Common myeloid progenitor, CD34-positive (primary cell): Measurements from ENCODE around the gene MLF2.

Experiments used
- CTCF ChIA-PET: fragments of 350-600 bp; sonication (Branson Sonifier 250); formaldehyde crosslinking; loops from one replicate; lab custom pipeline; 2021; ENCODE audit warnings: antibody characterized with exemption; lab: Charles Lee
- POLR2A ChIA-PET: fragments of 350-600 bp; sonication (Branson Sonifier 250); formaldehyde crosslinking; loops from one replicate; lab custom pipeline; 2021; ENCODE audit warnings: antibody characterized with exemption; lab: Charles Lee
- DNase-seq, 3 donors: peaks; one replicate each; pipeline versions ENCODE4 v3.0.0 to v3.0.0-alpha.2; 2013
- H3K27ac ChIP-seq, 2 experiments: 1 replicate in 1 of 2; 2 replicates in 1 of 2; pipeline ENCODE4 v1.7.0; 2013; ENCODE audit warnings: inconsistent platforms in 2 of 2, low read length in 2 of 2, mild to moderate bottlenecking in 2 of 2, low read depth in 1 of 2, moderate library complexity in 1 of 2; ENCODE audit not compliant: severe bottlenecking in 2 of 2, insufficient read depth in 1 of 2, poor library complexity in 1 of 2
- H3K27me3 ChIP-seq, 5 experiments: replicated peaks in 2 of 5; 1 replicate in 3 of 5; 2 replicates in 2 of 5; pipeline versions ENCODE4 v1.6.1 to v1.7.0; 2013; ENCODE audit warnings: low read length in 4 of 5, mild to moderate bottlenecking in 2 of 5, moderate library complexity in 2 of 5, inconsistent platforms in 1 of 5; ENCODE audit not compliant: insufficient read depth in 5 of 5, control insufficient read depth in 4 of 5
- H3K36me3 ChIP-seq, 4 experiments: 1 replicate in 2 of 4; 2 replicates in 2 of 4; pipeline versions ENCODE4 v1.6.1 to v1.7.0; 2013; ENCODE audit warnings: low read length in 3 of 4, control low read depth in 1 of 4, mild to moderate bottlenecking in 1 of 4; ENCODE audit not compliant: control insufficient read depth in 4 of 4, insufficient read depth in 4 of 4
- H3K4me1 ChIP-seq, 4 experiments: 1 replicate in 3 of 4; 2 replicates in 1 of 4; pipeline versions ENCODE4 v1.6.1 to v1.7.1; 2013; ENCODE audit warnings: low read length in 3 of 4, mild to moderate bottlenecking in 3 of 4, control low read depth in 1 of 4, inconsistent platforms in 1 of 4, moderate library complexity in 1 of 4; ENCODE audit not compliant: control insufficient read depth in 4 of 4, insufficient read depth in 4 of 4; ENCODE audit errors: control extremely low read depth in 1 of 4
- H3K4me3 ChIP-seq, 7 experiments: 1 replicate in 4 of 7; 2 replicates in 3 of 7; pipeline versions ENCODE4 v1.5.1 to v1.7.0; 2013; ENCODE audit warnings: mild to moderate bottlenecking in 7 of 7, low read length in 6 of 7, moderate library complexity in 6 of 7, inconsistent platforms in 2 of 7, low read depth in 2 of 7, control low read depth in 1 of 7; ENCODE audit not compliant: insufficient read depth in 4 of 7, control insufficient read depth in 1 of 7; ENCODE audit errors: extremely low read depth in 1 of 7
- H3K9me3 ChIP-seq, 5 experiments: 1 replicate in 4 of 5; 2 replicates in 1 of 5; pipeline versions ENCODE4 v1.6.1 to v1.7.1; 2013; ENCODE audit warnings: low read length in 4 of 5, mild to moderate bottlenecking in 2 of 5, inconsistent platforms in 1 of 5, low read depth in 1 of 5, moderate library complexity in 1 of 5; ENCODE audit not compliant: control insufficient read depth in 4 of 5, insufficient read depth in 2 of 5; ENCODE audit errors: control extremely low read depth in 1 of 5
- WGBS: methylation state at CpG from one replicate; pipeline ENCODE4 v1.1.5; 2013; ENCODE audit not compliant: insufficient coverage; 5-methylcytosine and 5-hydroxymethylcytosine counted together

The MLF2 gene

DNA sequence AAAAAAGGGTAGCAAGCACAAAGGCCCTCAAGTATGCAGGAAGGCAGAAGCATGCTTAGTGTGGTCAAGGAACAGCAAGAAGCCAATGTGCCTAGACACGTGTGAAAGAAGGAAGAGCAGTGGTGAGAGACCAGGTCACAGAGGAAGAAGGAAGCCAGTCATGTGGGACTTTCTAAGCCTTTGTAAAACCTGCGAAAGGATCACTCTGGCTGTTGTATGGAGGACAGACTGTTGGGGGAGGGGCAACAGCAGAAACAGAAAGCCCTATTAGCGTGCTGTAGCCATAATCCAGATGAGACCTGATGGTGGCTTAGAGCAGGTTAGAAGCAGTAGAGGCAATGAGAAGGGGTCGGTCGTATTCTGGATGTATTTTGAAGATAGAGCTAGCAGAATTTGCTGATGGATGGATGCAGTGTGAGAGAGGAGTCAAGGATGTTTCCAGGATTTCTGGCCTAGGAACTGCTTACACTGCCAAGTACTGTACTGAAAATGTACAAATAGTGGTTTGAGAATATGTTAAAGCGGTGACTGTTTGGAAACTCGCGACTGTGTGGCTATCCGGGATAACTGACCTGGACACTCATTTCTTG, 5.7 kb upstream of the MLF2 start:
- 88% methylated on average over 9 of the region's 9 CpGs for WGBS
- no peak overlapping the region for H3K27ac ChIP-seq
- ChIA-PET CTCF (interaction anchor here (0.7 to 10.5 kb wide), 6 partner anchors 14 to 77 kb away, joined by 3 to 237 read pairs (median 4); partner anchors contain the start of genes LAG3 and PTMS), POLR2A (no interaction called here)
- H3K9me3 ChIP-seq, result no peaks in the 10 kb centered on the region
- H3K36me3 ChIP-seq, result no peaks in the 10 kb centered on the region
- peaks cover 7 to 10% (median 9%) of the 10 kb centered on the region in 4 experiments for H3K4me1 ChIP-seq
- H3K4me3 ChIP-seq, result no peak overlapping the region
- no peaks in the 10 kb centered on the region for H3K27me3 ChIP-seq
- DNase-seq, result no peak

DNA sequence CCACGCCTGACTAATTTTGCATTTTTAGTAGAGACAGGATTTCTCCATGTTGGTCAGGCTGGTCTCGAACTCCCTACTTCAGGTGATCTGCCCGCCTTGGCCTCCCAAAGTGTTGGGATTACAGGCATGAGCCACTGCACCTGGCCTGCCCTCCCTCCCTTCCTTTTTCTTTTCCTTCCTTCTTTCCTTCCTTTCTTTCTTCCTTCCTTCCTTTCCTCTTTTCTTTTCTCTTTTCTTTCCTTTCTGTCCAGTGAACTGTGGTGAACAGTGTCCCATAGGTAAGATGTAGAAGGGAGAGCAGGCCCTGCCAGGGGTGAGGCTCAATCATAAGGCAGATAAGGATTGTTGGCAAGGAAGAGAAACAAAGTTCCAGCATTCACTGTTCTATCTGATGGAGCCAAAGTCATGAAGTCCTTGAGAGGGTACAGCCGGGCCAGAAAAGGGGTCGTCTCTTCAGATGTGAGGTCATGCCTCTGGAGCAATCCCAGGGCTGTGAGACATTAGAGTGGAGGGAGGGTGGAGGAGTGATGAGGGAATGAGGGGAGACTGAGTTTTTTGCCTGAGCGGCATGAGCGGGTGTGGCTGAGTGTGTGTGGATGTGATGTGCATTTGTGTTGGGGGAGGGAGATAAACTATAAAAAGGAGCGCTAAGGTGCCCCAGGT, 4.2 kb upstream of the MLF2 start:
- POLR2A ChIA-PET, result interaction anchor here (0.7 kb wide), 1 partner anchor 60 kb away, joined by 5 read pairs; no protein-coding TSS in a partner anchor
- CTCF ChIA-PET, result interaction anchor here (1.6 to 10.5 kb wide), 2 partner anchors 15 to 78 kb away, joined by 5 to 237 read pairs; partner anchors contain the start of genes LAG3 and PTMS
- H3K4me3 ChIP-seq, result no peak overlapping the region
- no peaks in the 10 kb centered on the region for H3K36me3 ChIP-seq
- DNase-seq, result no peak
- no peak overlapping the region for H3K27ac ChIP-seq
- H3K27me3 ChIP-seq, result no peaks in the 10 kb centered on the region
- WGBS, result 100% methylated on average over 6 of the region's 8 CpGs
- no peaks in the 10 kb centered on the region for H3K9me3 ChIP-seq
- peaks cover 7 to 18% (median 16%) of the 10 kb centered on the region in 4 experiments for H3K4me1 ChIP-seq

DNA sequence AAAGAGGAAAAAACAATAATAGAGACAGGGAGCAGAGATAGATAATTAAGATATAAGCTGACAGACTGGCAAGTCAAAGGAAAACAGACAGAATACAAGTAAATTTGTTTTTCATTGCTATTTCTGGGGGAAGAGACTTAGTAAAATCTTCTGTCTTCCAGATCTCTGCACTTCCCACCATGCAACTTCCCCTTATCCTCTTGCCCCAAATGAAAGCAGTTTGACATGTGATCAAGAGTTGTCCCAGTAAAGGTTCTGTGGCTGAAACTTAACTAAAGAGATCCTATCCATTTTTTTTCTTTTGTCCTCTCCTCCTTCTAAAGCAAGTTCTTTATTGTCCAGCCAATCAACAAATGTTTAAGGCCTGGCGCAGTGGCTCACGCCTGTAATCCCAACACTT, 1.5 kb upstream of the MLF2 start:
- ChIA-PET POLR2A (interaction anchor here (1.5 to 2.0 kb wide), 3 partner anchors 24 to 97 kb away, joined by 4 to 10 read pairs (median 8); partner anchors contain the start of genes CDCA3, COPS7A and USP5), CTCF (interaction anchor here (0.6 to 10.5 kb wide), 27 partner anchors 8 to 353 kb away, joined by 3 to 237 read pairs (median 8); partner anchors contain the start of genes COPS7A, GPR162, LAG3 and P3H3)
- no peak for DNase-seq
- peaks cover 3 to 25% (median 19%) of the 10 kb centered on the region in 4 experiments for H3K36me3 ChIP-seq
- no peaks in the 10 kb centered on the region for H3K9me3 ChIP-seq
- H3K27ac ChIP-seq, result peak overlapping the region in 1 of 2 experiments; percentile 19
- H3K4me3 ChIP-seq, result no peak overlapping the region
- peaks cover 7 to 25% (median 24%) of the 10 kb centered on the region in 4 experiments for H3K4me1 ChIP-seq
- 100% methylated on average over 1 of the region's 2 CpGs for WGBS
- no peaks in the 10 kb centered on the region for H3K27me3 ChIP-seq

DNA sequence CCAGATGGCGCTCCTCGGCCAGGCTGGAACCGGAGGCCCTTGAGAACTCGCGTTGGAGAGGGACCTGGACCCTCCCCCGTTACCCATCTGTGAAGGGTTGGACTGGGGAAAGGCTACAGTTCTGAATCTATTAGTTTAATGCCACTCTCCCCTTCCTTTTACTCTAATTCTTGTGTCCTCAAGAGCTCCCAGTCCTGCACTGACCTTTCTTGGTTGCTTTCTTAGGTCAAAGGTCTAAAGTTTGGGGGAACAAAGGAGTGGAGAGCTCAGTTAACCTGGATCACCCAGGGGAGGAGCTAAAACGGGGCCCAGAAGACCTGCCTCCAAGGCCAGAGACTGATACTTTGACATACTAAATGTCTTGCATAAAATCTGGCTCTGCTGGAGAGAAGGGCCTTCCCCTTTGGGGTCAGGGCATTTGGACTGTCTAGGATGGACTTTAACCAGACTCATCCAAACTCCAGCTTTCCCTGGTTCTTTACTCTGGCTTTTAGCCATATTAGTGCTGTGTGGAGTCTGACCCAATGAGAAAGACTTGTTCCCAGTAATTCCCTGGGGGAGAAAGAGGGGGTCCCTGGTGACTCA, 923 bp upstream of the MLF2 start:
- H3K4me3 ChIP-seq, result peak overlapping the region in 5 of 7 experiments; percentile 84 to 93 (median 86)
- no peak for DNase-seq
- ChIA-PET POLR2A (interaction anchor here (1.4 to 2.2 kb wide), 7 partner anchors 12 to 98 kb away, joined by 4 to 12 read pairs (median 8); partner anchors contain the start of genes CDCA3, COPS7A, GPR162 and PTMS), CTCF (interaction anchor here (0.5 to 10.5 kb wide), 30 partner anchors 8 to 353 kb away, joined by 3 to 237 read pairs (median 7); partner anchors contain the start of genes CD4, COPS7A, GPR162 and LAG3)
- H3K4me1 ChIP-seq, result peaks cover 7 to 25% (median 24%) of the 10 kb centered on the region in 4 experiments
- WGBS, result 6% methylated on average over 3 of the region's 7 CpGs
- no peaks in the 10 kb centered on the region for H3K9me3 ChIP-seq
- no peaks in the 10 kb centered on the region for H3K27me3 ChIP-seq
- H3K27ac ChIP-seq, result peak overlapping the region; percentile 92 to 97
- peaks cover 6 to 30% (median 22%) of the 10 kb centered on the region in 4 experiments for H3K36me3 ChIP-seq

DNA sequence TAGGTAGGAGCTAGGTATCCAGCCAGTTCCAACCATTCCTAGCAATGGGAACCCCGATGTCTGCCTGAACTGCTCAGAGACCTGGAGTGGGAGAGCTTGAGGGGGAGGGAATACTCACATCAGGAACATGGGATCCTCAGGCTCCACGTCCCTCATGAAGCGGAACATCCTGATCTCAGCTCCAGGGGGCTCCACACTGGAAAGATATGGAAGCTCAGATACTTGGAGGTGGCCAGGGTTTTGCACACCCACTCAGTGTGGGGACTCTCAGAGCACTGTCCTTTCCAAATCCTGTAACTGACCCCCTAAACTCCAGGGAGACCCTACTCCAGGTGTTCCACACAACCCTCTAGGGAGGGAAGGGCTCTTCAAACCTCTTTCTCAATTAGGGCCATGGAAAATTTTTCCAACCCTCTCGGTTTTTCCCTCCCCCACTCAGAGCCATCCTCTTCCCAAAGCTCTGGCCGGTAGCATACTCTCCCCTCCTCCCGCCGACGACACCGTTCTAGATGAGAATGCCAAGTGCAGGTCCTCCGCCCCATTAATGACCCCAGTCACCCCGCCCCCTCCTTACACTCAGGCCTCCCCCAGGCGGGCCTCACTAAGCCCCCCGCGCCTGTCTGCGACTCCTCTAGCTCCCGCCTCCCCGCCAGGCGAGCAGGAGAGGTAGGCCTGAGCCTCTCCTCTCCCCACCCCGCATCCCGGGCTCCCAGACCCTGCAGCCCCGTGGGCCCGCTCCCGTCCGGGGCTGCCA, 597 bp downstream of the MLF2 start:
- WGBS, result 15% methylated on average over 14 of the region's 24 CpGs
- H3K27ac ChIP-seq, result peak overlapping the region; percentile 92 to 97
- ChIA-PET CTCF (interaction anchor here (0.9 to 10.5 kb wide), 22 partner anchors 10 to 131 kb away, joined by 3 to 237 read pairs (median 8); partner anchors contain the start of genes CD4, COPS7A, GPR162 and LAG3), POLR2A (interaction anchor here (1.1 to 2.2 kb wide), 9 partner anchors 11 to 99 kb away, joined by 3 to 12 read pairs (median 7); partner anchors contain the start of genes CDCA3, COPS7A, GPR162 and PTMS)
- no peaks in the 10 kb centered on the region for H3K9me3 ChIP-seq
- H3K4me3 ChIP-seq, result peak overlapping the region; percentile 80 to 93 (median 86)
- H3K27me3 ChIP-seq, result no peaks in the 10 kb centered on the region
- DNase-seq, result peak in 2 of 3 donors; percentile 61 to 72
- H3K36me3 ChIP-seq, result peaks cover 9 to 46% (median 29%) of the 10 kb centered on the region in 4 experiments
- H3K4me1 ChIP-seq, result peaks cover 7 to 25% (median 24%) of the 10 kb centered on the region in 4 experiments

DNA sequence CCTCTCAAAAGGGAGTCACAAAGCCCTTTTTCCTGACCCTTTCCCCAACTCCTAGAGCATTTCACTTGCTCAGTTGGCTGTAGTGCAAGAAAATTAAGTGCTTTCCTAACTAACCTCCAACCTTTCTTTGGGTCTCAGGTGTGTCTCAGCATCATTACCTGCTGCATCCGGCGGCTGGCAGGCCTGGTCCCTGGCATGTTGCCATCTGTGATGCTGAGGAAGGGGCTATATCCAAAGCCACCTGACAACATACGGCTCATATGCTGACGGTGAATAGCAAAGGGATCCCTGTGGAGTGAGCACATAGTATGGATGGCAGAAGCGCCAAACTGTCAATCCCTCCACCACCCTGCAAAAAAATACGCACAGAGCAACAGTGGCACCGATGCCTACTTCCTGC, 1.2 kb downstream of the MLF2 start:
- Histone ChIP-seq H3K27me3 (no peaks in the 10 kb centered on the region), H3K27ac (peak overlapping the region; percentile 92 to 97), H3K4me3 (peak overlapping the region in 5 of 7 experiments; percentile 83 to 93 (median 86)), H3K9me3 (no peaks in the 10 kb centered on the region), H3K4me1 (peaks cover 7 to 28% (median 23%) of the 10 kb centered on the region in 4 experiments), H3K36me3 (peaks cover 9 to 51% (median 34%) of the 10 kb centered on the region in 4 experiments)
- no peak for DNase-seq
- WGBS, result 91% methylated on average over 5 of the region's 7 CpGs
- CTCF ChIA-PET, result interaction anchor here (1.2 to 10.5 kb wide), 9 partner anchors 9 to 76 kb away, joined by 4 to 237 read pairs (median 28); partner anchors contain the start of genes COPS7A, GPR162, LAG3 and P3H3
- POLR2A ChIA-PET, result interaction anchor here (1.9 to 2.2 kb wide), 2 partner anchors 14 to 74 kb away, joined by 6 to 12 read pairs; partner anchors contain the start of gene PTMS
